HFFc6 (cell line): ENCODE data around the gene SMPDL3B. TPM values are rescaled to one million over a fixed set of nuclear protein-coding genes. Genes with fewer than 3 reads are reported as not detected.

ENCODE experiments used
- DNase-seq: peaks from one replicate; pipeline ENCODE4 v3.0.0-alpha.2; 2018
- H3K27ac Mint-ChIP-seq: 2 replicates; pipeline ENCODE4 v1.8.0; 2020; ENCODE audit warnings: mild to moderate bottlenecking, mixed read lengths
- H3K27me3 Mint-ChIP-seq: 2 replicates; pipeline ENCODE4 v1.8.0; 2021; ENCODE audit warnings: mild to moderate bottlenecking, moderate library complexity, mixed read lengths; ENCODE audit not compliant: insufficient read depth
- H3K36me3 Mint-ChIP-seq: 2 replicates; pipeline ENCODE4 v1.8.0; 2021; ENCODE audit warnings: low read depth, mixed read lengths
- H3K4me1 Mint-ChIP-seq: 2 replicates; pipeline ENCODE4 v1.8.0; 2020; ENCODE audit warnings: low read depth, mixed read lengths
- H3K4me3 Mint-ChIP-seq: 2 replicates; pipeline ENCODE4 v1.8.0; 2020; ENCODE audit warnings: mild to moderate bottlenecking, moderate library complexity, mixed read lengths
- H3K9me3 Mint-ChIP-seq: 2 replicates; pipeline ENCODE4 v1.8.0; 2020; ENCODE audit warnings: mild to moderate bottlenecking, mixed read lengths
- long read RNA-seq: library from polyadenylated mRNA; unstranded; transcript quantifications from one replicate; pipeline ENCODE4 v2.0.0, GENCODE V29; 2019
- total RNA-seq, 6 experiments: library from RNA; stranded (reverse); fragmentation: NEBNext Ultra II Directional; extraction: Animal tissue kit (Norgen Biotek cat#: 25700); gene quantifications; 2 replicates in 1 of 6; 3 replicates in 5 of 6; pipeline ENCODE4 v1.2.3, GENCODE V29; 2021
- TF ChIP-seq, protein P1 (sequence below): fragments of 200-600 bp; sonication (generic); IDR thresholded peaks from 2 replicates; pipeline ENCODE4 v1.5.0; 2021; ENCODE audit warnings: antibody characterized with exemption, mild to moderate bottlenecking

The SMPDL3B gene, protein sequence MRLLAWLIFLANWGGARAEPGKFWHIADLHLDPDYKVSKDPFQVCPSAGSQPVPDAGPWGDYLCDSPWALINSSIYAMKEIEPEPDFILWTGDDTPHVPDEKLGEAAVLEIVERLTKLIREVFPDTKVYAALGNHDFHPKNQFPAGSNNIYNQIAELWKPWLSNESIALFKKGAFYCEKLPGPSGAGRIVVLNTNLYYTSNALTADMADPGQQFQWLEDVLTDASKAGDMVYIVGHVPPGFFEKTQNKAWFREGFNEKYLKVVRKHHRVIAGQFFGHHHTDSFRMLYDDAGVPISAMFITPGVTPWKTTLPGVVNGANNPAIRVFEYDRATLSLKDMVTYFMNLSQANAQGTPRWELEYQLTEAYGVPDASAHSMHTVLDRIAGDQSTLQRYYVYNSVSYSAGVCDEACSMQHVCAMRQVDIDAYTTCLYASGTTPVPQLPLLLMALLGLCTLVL
- total RNA-seq, result not detected
- long read RNA-seq, result 0 reads

DNA sequence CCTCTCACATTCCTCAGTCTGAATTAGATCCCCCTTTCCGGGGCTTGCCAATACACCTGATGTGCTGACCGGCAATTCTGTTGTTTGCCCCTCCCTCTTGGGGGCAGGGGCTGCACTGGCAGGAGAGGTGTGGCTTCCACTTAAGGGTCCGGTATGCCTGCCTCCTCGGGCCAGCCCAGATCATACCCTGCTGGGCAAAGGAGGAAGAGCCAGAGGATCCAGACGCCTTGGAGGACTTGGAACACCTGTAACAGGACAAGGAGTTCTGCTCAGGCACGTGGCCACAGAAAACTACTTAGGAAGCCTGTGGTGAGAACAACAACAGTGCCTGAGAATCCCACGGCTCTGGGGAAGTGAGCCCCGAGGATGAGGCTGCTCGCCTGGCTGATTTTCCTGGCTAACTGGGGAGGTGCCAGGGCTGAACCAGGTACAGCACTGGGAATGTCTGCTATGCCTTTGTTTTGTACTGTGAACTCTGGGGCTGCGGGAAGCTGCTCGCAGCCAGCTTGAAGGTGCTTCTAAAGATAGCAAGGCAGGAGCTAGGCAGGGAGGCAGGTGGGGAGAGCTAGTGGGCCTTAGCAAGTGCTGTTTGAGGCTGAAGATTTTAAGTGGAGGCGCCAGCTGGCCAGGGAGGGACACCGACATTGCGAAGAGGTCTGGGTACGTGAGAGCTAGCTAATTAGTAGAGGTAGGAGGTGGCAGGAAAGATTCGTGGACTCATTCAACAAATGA is at the start of gene SMPDL3B:
TSS of gene SMPDL3B (plus strand) at position 183 of the 732 bp plus-strand sequence. CDS start at position 367, 184 bp downstream.
- Mint-ChIP-seq H3K4me3 (peak within 1 kb of the TSS; percentile 7; the same call in 1 of the 2 replicates), H3K36me3 (no peaks in the 10 kb centered on the region), H3K4me1 (peaks cover 22% of the 10 kb centered on the region), H3K9me3 (no peaks in the 10 kb centered on the region), H3K27ac (no peak within 1 kb of the TSS), H3K27me3 (peaks cover 9% of the 10 kb centered on the region)
- TF ChIP-seq, protein P1, sequence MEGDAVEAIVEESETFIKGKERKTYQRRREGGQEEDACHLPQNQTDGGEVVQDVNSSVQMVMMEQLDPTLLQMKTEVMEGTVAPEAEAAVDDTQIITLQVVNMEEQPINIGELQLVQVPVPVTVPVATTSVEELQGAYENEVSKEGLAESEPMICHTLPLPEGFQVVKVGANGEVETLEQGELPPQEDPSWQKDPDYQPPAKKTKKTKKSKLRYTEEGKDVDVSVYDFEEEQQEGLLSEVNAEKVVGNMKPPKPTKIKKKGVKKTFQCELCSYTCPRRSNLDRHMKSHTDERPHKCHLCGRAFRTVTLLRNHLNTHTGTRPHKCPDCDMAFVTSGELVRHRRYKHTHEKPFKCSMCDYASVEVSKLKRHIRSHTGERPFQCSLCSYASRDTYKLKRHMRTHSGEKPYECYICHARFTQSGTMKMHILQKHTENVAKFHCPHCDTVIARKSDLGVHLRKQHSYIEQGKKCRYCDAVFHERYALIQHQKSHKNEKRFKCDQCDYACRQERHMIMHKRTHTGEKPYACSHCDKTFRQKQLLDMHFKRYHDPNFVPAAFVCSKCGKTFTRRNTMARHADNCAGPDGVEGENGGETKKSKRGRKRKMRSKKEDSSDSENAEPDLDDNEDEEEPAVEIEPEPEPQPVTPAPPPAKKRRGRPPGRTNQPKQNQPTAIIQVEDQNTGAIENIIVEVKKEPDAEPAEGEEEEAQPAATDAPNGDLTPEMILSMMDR, result peak; percentile 12; the same call in 1 of the 2 replicates
- no peak for DNase-seq

DNA sequence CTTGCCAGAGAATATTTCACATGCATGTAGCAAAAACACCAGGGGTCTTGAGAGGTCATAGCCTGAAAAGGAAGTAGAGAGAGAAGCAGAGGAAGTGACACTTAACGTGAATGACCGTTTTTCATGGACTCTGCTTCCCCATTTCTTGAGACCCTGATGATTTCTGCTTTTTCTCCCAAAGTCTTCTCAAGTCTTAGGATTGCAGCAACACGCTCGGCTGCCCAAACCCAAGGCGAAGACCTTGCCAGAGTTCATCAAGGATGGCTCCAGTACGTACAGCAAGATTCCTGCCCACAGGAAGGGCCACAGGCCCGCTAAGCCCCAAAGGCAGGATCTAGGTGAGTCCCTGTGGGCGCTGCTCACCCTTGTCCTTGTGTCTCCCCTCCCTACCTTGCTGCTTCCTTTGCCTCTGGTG is 49.7 kb upstream of the SMPDL3B start:
- Mint-ChIP-seq H3K4me3 (no peak overlapping the region), H3K27me3 (no peaks in the 10 kb centered on the region), H3K9me3 (no peaks in the 10 kb centered on the region), H3K27ac (no peak overlapping the region), H3K36me3 (no peaks in the 10 kb centered on the region), H3K4me1 (no peaks in the 10 kb centered on the region)
- TF ChIP-seq, protein P1, result no peak
- no peak for DNase-seq

- Mint-ChIP-seq H3K27ac (no peak overlapping the region), H3K36me3 (peaks cover 2% of the 10 kb centered on the region; the same call in 1 of the 2 replicates), H3K9me3 (no peaks in the 10 kb centered on the region), H3K27me3 (no peaks in the 10 kb centered on the region), H3K4me3 (no peak overlapping the region), H3K4me1 (no peaks in the 10 kb centered on the region)
- DNase-seq, result no peak
- TF ChIP-seq, protein P1, result no peak
These were observed 49.0 kb upstream of the SMPDL3B start for GRCh38 chr1:27885621-27886352.

- TF ChIP-seq, protein P1, result no peak
- DNase-seq, result no peak
- Mint-ChIP-seq H3K9me3 (no peaks in the 10 kb centered on the region), H3K27me3 (no peaks in the 10 kb centered on the region), H3K4me3 (no peak overlapping the region), H3K36me3 (peaks cover 7% of the 10 kb centered on the region; the same call in 1 of the 2 replicates), H3K4me1 (no peaks in the 10 kb centered on the region), H3K27ac (no peak overlapping the region)
These were observed 48.5 kb upstream of the SMPDL3B start for GRCh38 chr1:27886353-27886679.

DNA sequence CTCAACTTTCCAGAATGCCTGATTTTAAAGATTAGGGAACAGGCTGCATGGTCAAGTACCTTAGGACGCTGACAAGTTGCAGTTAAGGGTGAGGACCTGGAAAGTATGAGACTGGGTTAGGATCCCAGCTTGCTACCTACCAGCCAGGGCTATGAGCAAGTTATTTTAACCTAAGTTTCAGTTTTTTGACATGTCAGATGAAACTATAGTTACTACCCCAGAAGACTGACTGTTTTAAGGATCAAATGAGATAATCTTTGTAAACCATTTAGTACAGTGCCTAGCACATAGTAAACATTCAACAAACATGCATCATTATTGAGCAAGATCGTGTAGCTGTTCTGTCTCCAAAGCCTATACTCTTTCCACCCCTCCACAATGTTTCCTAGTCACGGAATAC is 48.1 kb upstream of the SMPDL3B start:
- Mint-ChIP-seq H3K4me3 (no peak overlapping the region), H3K4me1 (no peaks in the 10 kb centered on the region), H3K27ac (no peak overlapping the region), H3K36me3 (peaks cover 11% of the 10 kb centered on the region; the same call in 1 of the 2 replicates), H3K9me3 (no peaks in the 10 kb centered on the region), H3K27me3 (no peaks in the 10 kb centered on the region)
- DNase-seq, result no peak
- TF ChIP-seq, protein P1, result no peak
